Measurements from ENCODE around the gene ANO8. TPM values are rescaled to one million over a fixed set of nuclear protein-coding genes. Genes with fewer than 3 reads are reported as not detected.

Gene ANO8
- total and polyA plus RNA-seq, 2 of the 13 experiments (the other 11 are each of a cell fraction or from before 2014, with no cell fraction given): 1.8 to 3.5 TPM

- TF ChIP-seq, protein P1, sequence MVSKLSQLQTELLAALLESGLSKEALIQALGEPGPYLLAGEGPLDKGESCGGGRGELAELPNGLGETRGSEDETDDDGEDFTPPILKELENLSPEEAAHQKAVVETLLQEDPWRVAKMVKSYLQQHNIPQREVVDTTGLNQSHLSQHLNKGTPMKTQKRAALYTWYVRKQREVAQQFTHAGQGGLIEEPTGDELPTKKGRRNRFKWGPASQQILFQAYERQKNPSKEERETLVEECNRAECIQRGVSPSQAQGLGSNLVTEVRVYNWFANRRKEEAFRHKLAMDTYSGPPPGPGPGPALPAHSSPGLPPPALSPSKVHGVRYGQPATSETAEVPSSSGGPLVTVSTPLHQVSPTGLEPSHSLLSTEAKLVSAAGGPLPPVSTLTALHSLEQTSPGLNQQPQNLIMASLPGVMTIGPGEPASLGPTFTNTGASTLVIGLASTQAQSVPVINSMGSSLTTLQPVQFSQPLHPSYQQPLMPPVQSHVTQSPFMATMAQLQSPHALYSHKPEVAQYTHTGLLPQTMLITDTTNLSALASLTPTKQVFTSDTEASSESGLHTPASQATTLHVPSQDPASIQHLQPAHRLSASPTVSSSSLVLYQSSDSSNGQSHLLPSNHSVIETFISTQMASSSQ (IDR thresholded peaks at IDR 0.05; ENCODE audit: low read depth): no peak
- TF ChIP-seq, protein P1 (CRISPR knock-in tag; IDR thresholded peaks at IDR 0.05; ENCODE audit: borderline replicate concordance): no peak
- TF ChIP-seq PHF20 (CRISPR knock-in tag; IDR thresholded peaks at IDR 0.05): no peak
- TF ChIP-seq AGO2 (optimal IDR thresholded peaks at IDR 0.05; ENCODE audit: low read depth, low read length): peak; percentile 84
- TF ChIP-seq MTF1 (CRISPR knock-in tag; IDR thresholded peaks at IDR 0.05): no peak
- TF ChIP-seq ZBTB20 (CRISPR knock-in tag; IDR thresholded peaks at IDR 0.05; ENCODE audit: borderline replicate concordance, low read depth): no peak
- TF ChIP-seq ZSCAN22 (CRISPR knock-in tag; IDR thresholded peaks at IDR 0.05): no peak
- no peak for TF ChIP-seq MAFF (IDR thresholded peaks at IDR 0.05; ENCODE audit: low read depth, low read length)
- no peak for TF ChIP-seq ZFYVE20 (CRISPR knock-in tag; IDR thresholded peaks at IDR 0.05; ENCODE audit: borderline replicate concordance, low read depth)
- no peak for TF ChIP-seq ZNF12 (CRISPR knock-in tag; IDR thresholded peaks at IDR 0.05)
- TF ChIP-seq, protein P2, sequence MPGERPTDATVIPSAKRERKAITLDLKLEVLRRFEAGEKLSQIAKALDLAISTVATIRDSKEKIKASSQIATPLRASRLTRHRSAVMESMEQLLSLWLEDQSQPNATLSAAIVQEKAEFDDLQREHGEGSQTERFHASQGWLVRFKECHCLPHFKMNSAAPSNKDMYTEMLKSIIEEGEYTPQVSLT (CRISPR knock-in tag; IDR thresholded peaks at IDR 0.05; ENCODE audit: borderline replicate concordance, low read depth): no peak
- TF ChIP-seq ZNF274 (CRISPR knock-in tag; IDR thresholded peaks at IDR 0.05): no peak
- no peak for TF ChIP-seq ZNF543 (CRISPR knock-in tag; IDR thresholded peaks at IDR 0.05)
- no peak for TF ChIP-seq GTF3A (CRISPR knock-in tag; conservative IDR thresholded peaks at IDR 0.05)
- TF ChIP-seq, protein P3, sequence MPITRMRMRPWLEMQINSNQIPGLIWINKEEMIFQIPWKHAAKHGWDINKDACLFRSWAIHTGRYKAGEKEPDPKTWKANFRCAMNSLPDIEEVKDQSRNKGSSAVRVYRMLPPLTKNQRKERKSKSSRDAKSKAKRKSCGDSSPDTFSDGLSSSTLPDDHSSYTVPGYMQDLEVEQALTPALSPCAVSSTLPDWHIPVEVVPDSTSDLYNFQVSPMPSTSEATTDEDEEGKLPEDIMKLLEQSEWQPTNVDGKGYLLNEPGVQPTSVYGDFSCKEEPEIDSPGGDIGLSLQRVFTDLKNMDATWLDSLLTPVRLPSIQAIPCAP (CRISPR knock-in tag; IDR thresholded peaks at IDR 0.05; ENCODE audit: low read depth): no peak
- peak; percentile 73 for TF ChIP-seq CHD2 (IDR thresholded peaks at IDR 0.05; ENCODE audit: low read depth, low read length)
- no peak; the same call in 1 of the 2 replicates for TF ChIP-seq ZNF160 (CRISPR knock-in tag; IDR thresholded peaks at IDR 0.05)
- no peak for TF ChIP-seq UBTF (CRISPR knock-in tag; IDR thresholded peaks at IDR 0.05)
- TF ChIP-seq, protein P4, sequence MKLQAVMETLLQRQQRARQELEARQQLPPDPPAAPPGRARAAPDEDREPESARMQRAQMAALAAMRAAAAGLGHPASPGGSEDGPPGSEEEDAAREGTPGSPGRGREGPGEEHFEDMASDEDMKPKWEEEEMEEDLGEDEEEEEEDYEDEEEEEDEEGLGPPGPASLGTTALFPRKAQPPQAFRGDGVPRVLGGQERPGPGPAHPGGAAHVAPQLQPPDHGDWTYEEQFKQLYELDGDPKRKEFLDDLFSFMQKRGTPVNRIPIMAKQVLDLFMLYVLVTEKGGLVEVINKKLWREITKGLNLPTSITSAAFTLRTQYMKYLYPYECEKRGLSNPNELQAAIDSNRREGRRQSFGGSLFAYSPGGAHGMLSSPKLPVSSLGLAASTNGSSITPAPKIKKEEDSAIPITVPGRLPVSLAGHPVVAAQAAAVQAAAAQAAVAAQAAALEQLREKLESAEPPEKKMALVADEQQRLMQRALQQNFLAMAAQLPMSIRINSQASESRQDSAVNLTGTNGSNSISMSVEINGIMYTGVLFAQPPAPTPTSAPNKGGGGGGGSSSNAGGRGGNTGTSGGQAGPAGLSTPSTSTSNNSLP (IDR thresholded peaks at IDR 0.05; ENCODE audit: low read depth, low read length): no peak
- 0 out of 2 replicates have a peak, but pooled peaks have one; percentile 5 for TF ChIP-seq NFKB2 (CRISPR knock-in tag; IDR thresholded peaks at IDR 0.05; ENCODE audit: borderline replicate concordance)
These were observed 3.2 kb upstream of the ANO8 start (continued) for GRCh38 chr19:17337675-17338432.
